ENCODE measurements around the gene TPRN.

Gene TPRN

GRCh38 chr9:137161558-137162486, 38.7 kb downstream of the TPRN start:
- DNase-seq (ENCODE audit: low read depth in 2 of 2) = no peak

- DNase-seq (ENCODE audit: low read depth in 2 of 2) = no peak
Measured at GRCh38 chr9:137160716-137161557, 39.6 kb downstream of the TPRN start.

- DNase-seq (ENCODE audit: low read depth in 2 of 2) = no peak
Measured at GRCh38 chr9:137160054-137160425, 40.5 kb downstream of the TPRN start.

- DNase-seq (ENCODE audit: low read depth in 2 of 2) = no peak
Measured at GRCh38 chr9:137159105-137160053, 41.2 kb downstream of the TPRN start.

GRCh38 chr9:137158625-137159024, 41.9 kb downstream of the TPRN start:
- DNase-seq (ENCODE audit: low read depth in 2 of 2) = no peak

GRCh38 chr9:137157618-137158415, 42.7 kb downstream of the TPRN start:
- no peak for DNase-seq (ENCODE audit: low read depth in 2 of 2)

GRCh38 chr9:137156567-137157375, 43.8 kb downstream of the TPRN start:
- DNase-seq (ENCODE audit: low read depth in 2 of 2) = peak; percentile 42 to 44

- no peak for DNase-seq (ENCODE audit: low read depth in 2 of 2)
Measured at GRCh38 chr9:137152844-137153405, 47.6 kb downstream of the TPRN start.

GRCh38 chr9:137150617-137151457, 49.7 kb downstream of the TPRN start:
- peak; percentile 25 to 48 for DNase-seq (ENCODE audit: low read depth in 2 of 2)

- DNase-seq (ENCODE audit: low read depth in 2 of 2) = no peak
Measured at GRCh38 chr9:137149942-137150616, 50.5 kb downstream of the TPRN start.

GRCh38 chr9:137149363-137149762, 51.2 kb downstream of the TPRN start:
- no peak for DNase-seq (ENCODE audit: low read depth in 2 of 2)

GRCh38 chr9:137148661-137149060, 51.9 kb downstream of the TPRN start:
- DNase-seq (ENCODE audit: low read depth in 2 of 2) = no peak

GRCh38 chr9:137148242-137148641, 52.3 kb downstream of the TPRN start:
- DNase-seq (ENCODE audit: low read depth in 2 of 2) = no peak

- no peak for DNase-seq (ENCODE audit: low read depth in 2 of 2)
Measured at GRCh38 chr9:137147793-137148160, 52.8 kb downstream of the TPRN start.

- no peak for DNase-seq (ENCODE audit: low read depth in 2 of 2)
Measured at GRCh38 chr9:137147091-137147792, 53.3 kb downstream of the TPRN start.

- DNase-seq (ENCODE audit: low read depth in 2 of 2) = no peak
Measured at GRCh38 chr9:137146527-137146918, 54.0 kb downstream of the TPRN start.

- no peak for DNase-seq (ENCODE audit: low read depth in 2 of 2)
Measured at GRCh38 chr9:137145731-137146526, 54.6 kb downstream of the TPRN start.
